Eye (tissue), 1 donor: ENCODE measurements around the gene AUNIP.

Experiments used
- DNase-seq: peaks from one replicate; pipeline ENCODE4 v3.0.0-alpha.2; 2015

AUNIP gene

DNA sequence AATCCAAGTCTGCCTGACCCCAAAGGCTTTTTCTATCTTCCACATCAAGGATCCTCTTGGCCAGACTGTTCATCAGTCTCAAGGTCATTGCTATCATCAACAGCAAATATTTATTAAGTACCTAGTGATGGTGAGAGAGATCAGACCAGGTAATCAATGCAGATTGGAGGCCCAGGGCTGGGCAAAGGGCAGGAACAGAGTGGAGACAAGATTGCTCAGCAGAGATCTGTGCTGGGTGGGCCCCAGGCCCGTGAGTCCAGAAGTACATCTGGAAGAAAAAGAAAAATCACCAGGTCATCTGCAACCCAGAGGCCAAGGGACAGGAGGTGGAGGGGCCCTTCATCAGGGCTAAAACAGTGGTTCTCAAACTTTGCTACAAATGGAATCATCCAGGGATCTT is 26.3 kb upstream of the AUNIP start:
- DNase-seq: no peak

DNA sequence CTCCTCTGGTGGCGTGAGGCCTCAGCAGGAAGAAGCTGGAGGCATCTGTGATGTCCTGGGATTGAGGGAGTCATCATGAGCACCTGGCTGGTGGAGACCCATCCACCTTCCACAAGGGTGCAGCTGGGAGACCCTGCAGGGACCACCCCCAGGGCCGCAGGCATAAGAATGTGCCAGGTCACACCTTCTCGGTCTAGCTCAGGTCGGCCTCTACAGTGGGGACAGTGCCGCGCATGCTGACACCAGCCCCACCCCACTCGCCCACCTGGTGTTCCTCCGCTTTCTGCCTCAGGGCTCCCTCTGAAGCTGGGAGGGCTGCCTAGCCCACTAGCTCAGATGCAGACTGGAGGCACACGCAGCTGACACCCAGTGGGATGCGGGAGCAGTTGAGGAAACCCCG is 22.0 kb upstream of the AUNIP start:
- no peak for DNase-seq

DNA sequence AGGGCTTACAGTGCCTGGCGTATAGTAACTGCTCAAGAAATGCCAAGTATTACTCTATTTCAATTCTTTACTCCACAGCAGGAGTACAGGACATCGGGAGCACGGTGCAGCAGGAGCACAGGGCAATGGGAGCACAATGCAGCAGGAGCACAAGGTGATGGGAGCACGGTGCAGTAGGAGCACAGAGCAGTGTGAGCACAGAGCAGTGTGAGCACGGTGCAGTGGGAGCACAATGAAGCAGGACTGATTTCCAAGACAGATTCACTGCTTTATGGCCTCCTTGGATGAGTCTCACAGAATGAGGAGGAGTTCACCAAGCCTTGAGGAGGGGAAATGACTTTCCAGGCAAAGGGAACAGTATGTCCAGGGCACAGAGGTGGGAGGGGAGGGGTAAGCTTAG is 21.3 kb upstream of the AUNIP start:
- DNase-seq: no peak

DNA sequence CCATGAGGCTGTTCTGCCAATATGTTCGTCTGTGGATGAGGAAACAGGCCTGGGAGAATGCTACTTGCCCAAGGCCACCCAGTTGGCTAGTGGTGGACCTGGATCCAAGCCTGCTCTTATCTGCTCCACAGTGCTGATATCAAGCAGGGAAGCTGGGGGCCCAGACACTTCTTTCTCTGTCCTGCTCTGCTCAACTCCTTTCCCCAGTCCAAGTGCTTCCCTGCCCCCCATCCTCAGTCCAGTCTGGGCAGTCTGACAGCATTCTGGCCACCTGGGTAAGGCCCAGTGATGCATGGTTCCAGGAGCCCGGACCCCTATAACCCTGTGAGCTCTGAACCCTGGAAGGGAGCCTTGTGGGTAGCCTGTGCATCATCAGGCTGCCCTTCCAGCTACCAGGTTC is 20.4 kb upstream of the AUNIP start:
- no peak for DNase-seq

DNA sequence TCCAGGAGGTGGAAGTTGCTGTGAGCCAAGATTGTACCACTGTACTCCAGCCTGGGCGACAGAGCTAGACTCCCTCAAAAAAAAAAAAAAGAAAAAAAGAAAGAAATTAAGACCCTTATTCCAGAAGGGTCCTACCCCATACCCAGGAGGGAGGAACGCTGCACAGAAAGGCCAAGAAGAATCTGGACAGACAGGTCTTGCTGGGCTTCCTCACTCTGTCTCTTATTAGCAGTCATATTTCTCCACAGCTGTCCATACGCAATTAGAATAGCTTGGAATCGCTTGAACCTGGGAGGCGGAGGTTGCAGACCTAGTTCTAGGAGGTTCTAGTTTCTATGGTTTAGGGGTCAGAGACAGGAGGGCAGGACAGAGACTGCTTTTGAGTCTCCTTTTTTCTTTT is 19.4 kb upstream of the AUNIP start:
- no peak for DNase-seq

DNA sequence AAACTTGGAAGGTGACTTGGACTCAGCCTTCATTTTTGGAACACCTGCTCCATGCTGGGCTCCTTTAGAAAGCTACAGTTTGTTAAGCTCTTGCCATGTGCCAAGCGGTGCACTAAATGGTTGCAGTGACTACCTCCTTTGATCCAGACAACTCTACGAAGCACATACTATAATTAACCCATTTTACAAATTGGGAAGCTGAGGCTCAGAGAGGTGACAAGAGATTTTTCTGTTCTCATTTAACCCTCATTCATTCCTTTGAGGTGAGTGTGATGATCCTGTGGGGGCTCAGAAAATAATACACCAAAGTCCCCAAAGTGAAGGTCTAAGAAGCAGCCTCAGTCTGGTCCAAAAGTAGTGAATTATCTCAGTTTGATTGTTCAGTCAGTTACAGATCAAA is 17.9 kb upstream of the AUNIP start:
- DNase-seq: no peak

DNA sequence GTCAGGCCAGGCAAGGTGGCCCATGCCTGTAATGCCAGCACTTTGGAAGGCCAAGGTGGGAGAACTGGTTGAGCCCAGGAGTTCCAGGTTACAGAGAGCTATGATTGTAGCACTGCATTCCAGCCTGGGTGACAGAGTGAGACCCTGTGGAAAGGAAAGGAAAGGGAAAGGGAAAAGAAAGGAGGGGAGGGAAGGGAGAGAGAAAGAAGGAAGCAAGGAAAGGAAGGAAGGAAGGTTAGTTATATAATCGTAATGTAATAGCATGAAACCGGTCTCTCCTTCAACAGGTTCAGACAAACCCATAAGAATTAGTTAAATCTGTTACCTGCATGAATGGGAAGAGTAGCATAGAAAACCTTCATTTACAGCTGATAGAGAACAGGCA is 17.4 kb upstream of the AUNIP start:
- DNase-seq: no peak

DNA sequence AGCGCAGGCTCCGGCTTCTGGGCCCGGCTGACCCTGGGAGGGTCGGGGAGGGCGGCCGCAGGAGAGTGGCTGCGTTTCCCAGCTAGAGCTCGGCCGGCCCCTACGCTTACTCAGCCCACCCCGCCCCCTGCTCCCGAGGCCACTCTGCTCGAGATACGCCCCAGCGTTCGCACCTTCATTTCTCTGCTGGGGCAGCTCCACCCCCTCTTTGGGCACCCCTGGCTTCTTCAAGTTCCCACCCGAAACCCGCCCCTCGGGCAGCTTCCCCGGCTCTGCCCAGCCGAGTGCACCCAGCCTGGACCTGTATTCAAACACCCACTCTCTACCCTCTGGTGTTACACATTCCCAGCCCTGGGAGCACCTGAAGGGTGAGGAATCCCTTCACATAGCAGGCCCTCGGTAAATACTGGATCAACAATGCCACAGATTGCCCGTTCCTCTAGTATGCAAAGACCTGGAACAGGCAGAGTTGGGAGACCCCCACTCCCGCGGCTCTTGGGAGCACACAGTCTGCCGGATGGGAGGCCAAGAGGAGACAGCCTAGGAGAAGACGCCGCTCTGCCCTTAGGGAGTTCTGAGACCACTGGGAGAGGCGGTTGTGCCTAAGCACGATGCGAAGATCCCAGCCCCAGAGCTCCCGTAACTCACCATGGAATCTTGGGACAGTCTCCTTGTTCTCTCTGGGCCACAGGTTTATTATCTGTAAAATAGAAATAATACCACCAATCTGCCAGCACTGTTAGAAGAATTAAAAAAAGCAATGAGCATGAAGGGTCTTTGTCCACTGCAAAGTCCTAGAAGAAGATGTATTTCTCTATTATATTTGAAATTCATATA is 16.8 kb upstream of the AUNIP start:
- DNase-seq: no peak

DNA sequence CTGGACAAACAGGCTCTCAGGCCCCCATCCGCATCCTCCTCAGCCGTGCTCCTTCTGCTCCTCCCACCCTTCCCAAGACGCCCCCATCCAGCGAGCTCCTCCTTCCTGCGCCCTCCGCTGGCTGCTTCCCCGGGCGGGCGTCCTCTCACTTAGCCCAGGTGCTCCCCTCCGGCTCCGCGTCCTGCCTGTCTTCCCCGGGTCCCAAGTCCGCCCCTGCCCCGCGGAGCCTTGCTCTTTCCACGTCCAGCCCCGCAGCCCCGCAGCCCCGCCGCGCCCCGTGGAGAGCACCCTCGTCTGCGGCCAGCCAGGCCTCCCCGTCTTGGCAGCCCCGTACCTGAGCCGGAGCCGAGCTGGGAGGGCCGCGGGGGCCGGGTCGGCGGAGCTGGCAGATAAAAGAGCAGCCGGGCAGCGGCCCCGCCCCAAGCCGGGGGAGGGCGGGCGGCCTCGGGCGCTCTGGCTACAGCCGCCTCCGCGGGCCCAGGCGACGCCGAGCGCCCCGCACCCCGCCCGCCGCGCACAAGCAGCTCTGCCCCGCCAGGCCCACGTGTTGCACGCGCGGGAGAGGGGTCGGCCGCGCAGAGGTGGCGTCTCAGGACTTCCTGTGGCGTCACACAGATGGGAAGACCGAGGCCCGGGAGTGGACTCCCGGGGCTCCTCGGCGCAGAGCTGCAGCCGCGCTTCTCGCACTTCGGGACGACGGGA is 16.0 kb upstream of the AUNIP start, which contains the start of gene PAQR7:
TSS of gene PAQR7 (minus strand) at position 555 of the 702 bp plus-strand sequence. CDS start 11,869 bp downstream, outside the sequence.
- DNase-seq: peak; percentile 87

DNA sequence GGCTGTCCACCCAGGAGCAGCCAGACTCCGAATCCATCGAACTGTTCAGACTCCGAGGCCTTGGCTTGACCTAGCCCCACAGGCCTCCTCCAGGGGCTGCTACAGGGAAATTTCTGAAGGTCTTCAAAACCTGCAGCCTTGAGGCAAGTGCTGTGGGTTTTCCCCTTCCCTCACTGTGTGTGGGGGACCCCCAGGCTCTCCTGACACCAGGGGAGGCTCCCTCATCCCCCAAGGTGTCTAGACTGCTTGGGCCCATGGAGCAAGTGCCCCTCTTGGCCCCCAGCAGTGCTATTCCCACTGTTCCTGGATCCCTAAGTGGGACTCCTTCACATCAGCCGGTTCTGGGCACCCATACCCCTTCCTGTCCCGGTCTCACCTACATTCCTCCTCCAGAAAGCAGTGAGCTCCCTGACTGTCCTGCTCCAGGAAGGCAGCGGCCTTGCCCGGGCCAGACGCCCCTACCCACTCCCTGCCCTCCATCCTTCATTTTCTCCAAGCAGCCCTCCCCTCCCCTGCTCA is 15.4 kb upstream of the AUNIP start:
- DNase-seq: no peak

DNA sequence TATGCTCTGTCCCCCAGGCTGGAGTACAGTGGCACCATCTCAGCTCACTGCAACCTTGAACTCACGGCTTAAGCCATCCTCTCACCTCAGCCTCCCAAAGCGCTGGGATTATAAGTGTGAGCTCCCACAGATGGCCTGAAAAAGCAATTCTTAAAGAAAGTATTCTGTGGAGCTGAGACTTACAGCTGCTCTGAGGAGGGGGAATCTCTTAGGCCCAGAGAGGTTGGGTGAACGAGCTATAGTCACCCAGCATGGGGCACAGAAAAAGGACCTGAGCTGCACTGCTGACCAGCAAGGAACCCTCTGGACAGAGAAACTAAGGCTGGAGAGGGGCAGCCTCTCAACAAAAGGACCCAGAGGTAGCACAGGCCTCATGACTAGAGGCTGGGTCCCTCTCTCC is 15.0 kb upstream of the AUNIP start:
- DNase-seq: no peak

DNA sequence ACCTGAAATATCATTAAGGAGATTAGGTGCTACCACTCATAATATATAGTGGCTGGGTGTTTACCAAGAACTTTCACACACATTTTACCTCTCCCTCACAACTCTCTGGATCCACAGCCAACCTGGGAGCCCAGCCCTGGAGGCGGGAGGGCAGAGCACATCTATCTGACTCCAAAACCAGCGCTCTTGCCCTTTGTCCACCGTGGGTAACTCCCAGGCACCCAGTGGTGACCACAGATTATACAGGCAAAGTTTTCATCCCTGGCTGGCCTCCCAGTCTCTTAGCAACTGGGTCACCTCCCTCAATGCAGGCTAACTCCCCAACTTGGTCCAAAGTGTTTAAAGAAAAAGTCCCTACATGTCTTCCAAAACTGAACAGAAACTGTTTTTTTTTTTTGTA is 13.9 kb upstream of the AUNIP start:
- DNase-seq: no peak

DNA sequence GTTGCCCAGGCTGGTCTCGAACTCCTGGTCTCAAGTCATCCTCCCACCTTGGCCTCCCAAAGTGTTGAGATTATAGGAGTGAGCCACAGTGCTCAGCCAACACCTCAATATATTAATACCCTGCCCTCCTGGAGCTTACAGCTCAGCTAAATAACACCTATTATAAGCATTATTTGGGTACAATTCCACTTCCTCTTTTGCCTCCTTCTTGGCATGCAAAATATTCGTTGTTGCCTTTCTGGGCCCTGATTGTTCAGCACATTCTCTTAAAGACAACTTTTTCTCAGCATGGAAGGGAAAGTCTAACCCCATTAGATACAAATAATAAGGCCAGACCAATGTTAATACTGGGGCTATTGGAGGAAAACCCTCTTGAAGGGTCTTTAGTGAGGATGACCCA is 13.5 kb upstream of the AUNIP start:
- no peak for DNase-seq

DNA sequence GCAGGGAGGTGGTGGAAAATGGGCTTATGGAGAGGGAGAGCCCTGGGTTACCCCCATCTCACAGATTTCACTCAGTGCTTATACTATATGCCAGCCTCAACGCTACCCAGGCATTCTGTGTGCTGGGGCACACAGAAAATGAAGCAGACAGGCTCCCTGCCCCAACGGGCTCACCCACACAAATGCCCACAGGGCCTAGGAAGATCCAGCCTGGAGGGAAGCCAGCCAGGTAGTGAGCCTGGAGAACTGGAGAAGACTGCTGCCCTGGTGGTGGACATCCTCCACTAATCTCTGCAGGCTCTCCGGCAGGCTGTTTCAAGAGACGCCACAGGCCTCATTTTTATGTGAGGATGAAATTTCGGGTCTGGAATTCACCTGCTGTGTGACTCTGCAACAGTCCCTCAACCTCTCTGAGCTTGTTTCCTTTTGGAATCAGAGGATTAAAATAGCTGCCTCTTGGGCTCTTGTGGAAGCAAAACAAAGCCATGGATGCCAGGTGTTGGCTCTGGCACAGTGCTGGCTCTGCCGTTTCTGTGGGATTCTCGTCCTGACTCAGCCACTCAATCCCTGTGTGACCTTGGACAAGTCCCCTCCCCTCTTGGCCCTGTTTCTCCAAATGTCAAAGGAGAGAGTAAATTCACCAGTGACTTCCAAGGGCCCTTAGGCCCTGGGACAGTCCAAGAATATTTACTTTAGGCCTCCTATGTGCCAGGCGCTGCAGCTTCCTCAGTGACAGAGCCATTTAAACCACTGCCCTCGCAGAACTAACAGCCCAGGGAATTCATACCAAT is 12.6 kb upstream of the AUNIP start:
- DNase-seq: no peak

DNA sequence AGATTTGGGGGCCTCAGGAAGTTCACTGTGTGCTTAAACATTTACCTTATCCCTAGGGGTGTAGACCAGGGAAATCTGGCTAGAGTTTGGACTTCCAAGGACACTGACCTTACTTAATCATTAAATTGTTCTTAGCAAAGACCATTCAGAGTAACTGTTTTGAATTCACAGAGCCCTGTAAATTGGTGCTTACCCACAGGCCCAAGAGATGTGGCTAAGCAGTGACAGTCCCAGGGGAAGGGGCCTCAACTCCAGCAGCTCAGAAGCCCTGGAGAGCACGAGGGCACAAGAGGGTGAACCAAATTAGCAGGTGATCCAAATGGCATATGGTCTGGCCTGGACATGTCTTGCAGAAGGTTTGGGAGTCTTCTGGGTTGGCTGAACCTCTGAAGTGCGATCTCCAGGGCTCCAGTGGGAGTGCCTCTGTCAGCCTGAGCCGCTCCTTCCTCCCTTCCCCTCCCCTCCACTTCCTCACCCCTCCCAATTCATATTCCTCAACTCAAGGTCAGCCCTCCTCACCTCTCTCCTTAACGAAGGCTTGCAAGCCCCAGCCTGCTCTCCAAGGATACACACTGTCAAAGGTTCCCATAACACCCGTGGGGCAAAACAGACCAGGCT is 11.9 kb upstream of the AUNIP start:
- DNase-seq: no peak

DNA sequence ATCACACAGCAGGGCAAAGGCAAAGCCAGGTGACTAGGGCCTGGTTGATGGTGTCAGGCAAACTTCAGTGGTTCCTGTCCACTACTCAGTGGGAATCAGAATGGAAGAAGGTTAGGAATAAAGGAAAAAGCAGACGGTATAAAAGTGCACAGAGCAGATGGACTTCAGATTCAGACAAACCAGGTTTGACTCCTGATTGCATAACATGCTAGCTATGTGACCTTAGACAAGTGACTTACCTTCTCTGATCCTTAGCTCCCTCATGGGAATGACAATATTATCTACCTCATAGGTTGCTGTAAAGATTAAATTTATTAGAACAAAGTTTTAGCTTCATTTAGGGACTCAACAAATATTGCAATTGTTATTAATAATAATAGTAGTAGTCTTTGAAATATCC is 11.4 kb upstream of the AUNIP start:
- DNase-seq: no peak

DNA sequence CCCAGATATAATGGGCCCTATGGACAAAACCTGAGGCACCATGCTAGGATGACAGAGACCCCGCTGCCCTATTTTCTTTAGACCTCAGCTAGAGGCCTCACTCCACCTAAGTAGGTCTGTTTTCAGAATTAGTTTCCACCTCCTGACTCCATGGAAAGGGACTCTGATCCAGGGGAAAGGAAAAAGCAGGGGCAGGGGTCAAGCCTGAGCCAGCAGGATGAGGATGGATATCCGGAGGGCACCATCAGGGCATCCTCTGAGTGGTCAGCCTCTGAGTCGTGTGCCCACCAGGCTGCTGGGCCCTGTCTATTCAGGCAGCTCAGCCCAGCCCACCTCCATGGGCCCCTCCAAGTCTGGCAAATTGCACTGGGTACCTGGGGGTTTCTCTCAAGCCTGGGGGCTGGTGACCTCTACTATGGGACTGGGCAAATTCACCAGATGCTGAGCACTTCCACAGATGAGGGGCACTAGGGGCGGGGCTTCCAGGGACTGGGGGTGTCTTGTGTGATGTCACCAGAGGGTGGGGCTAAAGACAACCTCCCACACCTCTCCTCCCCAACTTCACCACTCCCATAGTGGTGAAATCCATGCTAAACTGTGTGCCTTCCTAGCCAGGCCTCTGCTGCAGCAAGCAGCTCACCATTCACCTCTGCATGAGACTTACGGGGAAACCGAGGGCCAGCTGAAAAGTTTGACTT is 10.8 kb upstream of the AUNIP start:
- no peak for DNase-seq

DNA sequence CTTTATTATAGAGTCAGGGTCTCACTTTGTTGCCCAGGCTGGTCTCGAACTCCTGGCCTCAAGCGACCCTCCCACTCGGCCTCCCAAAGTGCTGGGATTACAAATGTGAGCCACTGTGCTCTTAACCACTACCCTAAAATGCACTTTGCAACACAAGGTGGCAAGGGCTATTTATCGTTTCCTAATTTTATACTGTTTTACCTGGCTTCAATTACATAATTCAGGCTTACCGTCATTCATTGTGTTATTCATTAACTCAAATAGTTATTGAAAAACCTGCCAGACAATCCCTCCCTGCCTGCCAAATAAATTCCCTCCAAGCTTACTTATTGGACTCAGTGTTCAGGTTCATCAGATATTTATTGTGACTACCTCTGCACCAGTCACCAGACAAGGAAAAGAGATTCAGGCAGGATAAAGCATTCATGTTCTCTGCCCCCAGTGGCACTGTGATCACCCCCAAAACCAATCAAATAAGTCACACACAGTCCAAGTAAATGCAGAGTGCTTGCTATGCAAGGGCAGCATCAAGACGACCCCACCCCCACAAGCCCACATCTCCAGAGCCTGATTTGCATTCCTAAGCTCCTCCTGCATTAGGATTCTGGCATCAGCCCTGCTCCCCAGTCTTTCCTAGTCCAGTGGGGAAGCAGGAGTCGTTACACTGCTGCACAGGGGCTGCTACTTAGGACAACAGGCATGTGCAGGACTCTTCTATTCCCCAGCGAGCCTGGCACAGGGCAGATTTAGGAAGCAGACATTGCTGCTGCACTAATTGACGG is 8.1 kb upstream of the AUNIP start:
- DNase-seq: no peak

DNA sequence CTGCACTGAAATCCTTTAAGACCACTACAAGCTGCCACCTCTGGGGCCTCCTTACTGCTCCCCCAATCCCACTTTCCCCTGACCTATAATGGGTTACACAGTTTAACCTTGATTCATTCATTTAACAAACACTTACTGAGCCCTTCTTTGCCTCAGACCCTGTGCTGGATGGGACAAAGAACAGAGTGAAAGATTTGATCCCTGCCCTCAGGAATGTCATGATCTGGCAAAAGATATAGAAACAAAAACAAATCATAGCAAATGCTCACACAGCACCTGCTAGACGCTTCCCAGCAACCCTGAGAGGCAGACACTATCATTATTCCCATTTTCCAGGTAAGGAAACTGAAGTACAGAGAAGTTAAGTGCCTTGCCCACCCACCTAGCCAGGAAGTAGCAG is 7.0 kb upstream of the AUNIP start:
- no peak for DNase-seq

DNA sequence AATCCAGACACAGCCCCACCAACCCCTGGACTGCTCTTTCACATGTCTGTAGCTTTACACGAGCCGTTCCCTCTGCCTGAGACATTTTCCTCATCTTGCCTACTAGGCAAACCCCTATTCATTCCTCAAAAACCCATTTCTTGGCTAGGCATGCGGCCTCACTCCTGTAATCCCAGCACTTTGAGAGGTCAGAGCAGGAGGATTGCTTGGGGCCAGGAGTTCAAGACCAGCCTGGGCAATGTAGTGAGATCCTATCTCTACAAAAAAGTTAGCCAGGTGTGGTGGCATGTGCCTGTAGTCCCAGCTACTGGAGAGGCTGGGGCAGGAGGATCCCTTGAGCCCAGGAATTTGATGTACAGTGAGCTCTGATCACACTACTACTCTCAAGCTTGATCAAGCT is 5.2 kb upstream of the AUNIP start:
- DNase-seq: no peak

DNA sequence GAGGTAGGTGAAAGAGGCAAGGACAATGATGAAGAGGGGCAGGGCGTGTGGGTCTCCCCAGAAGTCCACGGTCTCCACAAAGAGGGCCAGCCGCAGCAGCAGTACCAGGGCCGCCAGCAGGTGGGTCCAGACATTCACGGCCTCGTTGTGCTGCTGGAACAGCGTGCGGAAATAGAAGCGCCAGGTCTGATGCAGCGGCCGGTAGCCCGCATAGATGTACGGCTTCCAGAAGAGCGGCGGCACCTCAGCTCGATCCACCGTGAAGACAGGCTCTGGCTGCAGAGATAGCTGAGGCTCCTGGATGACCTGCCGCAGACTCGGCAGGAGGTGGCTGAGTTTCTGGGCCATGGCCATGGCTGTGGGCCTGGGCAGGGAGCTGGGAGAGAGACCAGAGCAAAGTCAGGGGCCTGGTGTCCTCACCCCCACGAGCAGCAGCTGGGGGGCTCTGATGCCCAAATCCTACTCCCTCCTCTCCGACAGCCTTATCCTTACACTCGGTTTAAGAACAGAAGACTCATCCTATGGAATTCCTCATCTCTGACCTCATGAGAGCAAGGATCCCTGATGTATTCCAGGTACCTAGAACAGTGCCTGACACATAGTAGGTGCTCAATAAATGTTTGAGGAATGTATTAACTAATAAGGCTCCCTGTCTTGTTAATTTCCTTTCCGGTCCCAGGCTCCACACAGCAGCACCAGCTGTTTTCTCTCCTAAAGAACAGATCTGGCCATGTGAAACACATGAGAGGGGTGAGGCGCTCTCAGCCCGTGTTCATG is 4.4 kb upstream of the AUNIP start:
- no peak for DNase-seq
